Measurements from ENCODE around the gene ADO.

ADO gene

DNA sequence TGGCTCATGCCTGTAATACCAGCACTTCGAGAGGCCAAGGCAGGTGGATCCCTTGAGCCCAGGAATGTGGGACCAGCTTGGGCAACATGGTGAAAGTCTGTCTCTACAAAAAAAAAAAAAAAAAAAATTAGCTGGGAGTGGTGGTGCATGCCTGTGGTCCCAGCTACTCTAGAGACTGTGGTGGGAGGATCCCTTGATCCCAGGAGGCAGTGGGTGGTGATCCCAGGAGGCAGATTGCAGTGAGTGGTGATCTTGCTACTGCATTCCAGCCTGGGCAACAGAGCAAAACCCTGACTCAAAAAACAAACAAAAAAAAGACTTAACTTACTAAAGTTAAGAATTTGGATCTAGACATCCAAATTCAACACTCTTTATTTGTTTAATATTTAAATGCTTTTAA, 10.2 kb upstream of the ADO start:
- DNase-seq: no peak

DNA sequence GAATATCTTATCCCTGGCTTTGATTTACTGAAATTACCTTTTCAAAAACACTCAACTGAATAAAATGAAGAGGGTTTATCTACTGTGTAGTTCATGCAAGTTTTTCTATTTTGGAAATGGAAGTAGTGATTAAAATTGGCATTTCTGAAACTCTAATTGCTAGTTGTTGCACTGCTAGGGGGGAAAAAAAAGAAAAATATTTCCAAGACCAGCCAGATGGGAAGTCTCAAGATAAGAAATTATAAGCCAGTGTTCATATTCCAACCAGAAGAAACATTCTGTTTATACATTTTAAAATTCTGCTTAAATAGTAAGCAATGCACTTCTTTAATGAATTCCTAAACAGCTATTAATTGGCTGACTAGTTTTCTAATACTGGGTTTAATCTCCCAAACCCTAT, 9.4 kb upstream of the ADO start:
- DNase-seq: no peak

DNA sequence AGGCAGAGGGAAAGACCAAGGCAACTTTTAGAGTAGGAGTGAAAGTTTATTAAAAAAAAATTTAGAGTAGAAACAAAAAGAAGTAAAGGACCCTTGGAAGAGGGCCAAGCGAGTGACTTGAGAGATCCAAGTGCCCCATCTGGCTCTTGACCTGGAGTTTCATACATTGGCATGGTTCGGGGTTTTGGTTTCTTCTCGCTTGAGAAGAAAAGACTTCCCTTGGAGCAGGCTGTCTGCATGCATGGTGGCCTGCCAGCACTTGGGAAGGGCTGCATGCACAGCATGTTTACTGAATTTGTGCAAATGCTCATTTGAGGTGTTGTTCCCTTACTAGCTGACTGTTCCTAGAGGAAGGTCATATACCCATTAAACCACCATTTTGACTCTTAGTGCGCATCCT, 8.8 kb upstream of the ADO start:
- DNase-seq: no peak

DNA sequence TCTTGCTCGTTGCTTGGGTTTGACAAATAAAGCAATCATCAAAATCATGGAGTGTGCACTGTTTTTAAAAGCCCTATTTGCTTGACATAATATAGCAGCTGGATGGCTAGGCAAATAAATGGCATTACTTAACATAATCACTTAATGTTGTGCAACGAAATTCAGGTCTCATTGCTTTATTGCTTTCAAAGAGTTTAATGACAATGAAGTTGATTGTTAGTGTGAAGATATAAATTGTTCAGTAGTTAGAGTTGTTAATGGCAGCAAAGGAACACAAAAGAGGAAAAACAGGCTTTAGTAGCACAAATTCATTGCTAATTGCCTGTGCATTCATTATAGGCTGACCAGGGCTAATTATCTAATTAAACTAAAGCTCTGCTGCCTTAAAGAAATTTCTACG, 7.6 kb upstream of the ADO start:
- no peak for DNase-seq

DNA sequence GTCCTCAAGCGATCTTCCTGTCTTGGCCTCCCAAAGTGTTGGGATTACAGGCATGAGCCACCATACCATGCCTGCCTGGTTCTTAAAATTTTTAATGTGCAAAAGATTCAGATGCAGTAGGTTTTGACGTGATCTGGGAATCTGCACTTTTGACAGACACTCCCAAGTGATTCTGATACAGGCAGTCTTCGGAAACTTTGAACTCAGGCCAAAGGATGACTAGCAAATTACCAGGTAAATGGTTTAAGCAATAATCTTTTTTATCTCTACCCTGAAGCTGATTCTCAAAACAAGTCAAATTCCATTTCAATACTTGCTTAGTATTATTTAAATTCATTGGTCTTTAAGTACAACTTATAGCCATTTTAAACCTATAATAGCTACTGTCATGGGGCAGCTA, 2.6 kb upstream of the ADO start:
- no peak for DNase-seq

DNA sequence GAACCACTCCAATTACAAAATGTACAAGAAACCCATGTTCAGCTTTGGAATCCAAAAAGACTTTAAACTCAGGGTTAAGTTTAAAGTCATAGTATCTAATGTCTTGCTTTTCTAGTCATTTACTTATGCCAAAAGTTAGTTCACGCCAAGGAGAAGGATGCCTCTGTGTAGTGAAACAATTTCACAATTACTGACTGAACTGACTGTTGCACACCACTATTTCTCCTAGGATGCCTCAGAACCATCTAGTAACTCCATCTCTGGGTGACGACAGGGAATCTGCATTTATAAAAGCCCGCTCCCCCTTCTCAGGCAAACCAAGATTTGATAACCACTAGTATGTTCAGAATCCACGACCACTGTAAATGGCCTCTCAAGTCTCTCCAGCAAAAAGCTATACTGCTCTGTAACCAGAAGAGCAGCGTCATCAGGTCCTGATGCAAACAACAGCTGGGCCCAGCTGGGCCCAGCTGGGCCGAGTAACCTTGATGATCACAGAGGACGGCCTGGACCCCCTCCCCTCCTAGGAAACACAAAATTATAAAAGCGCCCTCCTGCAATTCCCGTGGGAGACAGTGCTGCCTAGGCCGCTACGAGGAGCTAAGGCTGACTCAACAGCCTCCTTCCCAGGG, 680 bp upstream of the ADO start:
- no peak for DNase-seq

DNA sequence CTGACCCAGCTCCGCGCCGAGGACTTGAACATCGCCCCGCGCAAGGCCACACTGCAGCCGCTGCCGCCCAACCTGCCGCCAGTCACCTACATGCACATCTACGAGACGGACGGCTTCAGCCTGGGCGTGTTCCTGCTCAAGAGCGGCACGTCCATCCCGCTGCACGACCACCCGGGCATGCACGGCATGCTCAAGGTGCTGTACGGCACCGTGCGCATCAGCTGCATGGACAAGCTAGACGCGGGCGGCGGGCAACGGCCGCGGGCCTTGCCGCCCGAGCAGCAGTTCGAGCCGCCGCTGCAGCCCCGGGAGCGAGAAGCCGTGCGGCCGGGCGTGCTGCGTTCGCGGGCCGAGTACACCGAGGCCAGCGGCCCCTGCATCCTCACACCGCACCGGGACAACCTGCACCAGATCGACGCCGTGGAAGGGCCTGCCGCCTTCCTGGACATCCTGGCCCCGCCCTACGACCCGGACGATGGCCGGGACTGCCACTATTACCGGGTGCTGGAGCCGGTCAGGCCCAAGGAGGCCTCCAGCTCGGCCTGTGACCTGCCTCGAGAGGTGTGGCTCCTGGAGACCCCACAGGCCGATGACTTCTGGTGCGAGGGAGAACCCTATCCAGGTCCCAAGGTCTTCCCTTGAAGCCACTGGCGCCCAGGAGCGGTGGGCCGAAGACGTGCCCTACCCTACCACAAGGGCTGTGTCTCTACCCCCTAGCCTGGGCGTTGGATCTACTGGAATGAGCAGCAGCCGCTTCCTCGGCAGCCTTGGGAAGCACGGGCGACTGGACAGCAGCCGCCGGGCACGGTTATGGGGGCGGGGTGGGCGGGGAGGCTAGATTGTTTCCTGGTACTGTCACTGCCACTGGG, 945 bp downstream of the ADO start:
- DNase-seq: peak in 1 of 2 experiments; percentile 49

DNA sequence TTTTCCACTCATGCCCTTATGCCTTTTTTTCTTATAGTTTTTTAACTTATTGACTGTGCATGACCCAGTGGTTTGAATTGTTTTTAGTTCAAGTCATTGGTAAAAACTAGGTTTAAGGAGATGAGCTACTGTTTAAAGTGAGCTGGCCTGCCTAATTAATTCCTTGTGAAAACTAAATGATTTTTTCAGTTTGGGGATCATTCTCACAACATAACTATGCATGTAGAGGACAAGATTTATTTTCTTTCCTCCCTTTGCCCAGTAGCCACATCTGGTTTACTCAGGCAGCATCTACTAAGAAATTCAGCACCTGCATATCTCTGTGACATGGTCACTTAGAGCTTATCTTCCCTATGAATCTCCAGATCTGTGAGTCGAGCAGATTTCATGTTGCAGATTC, 1.7 kb downstream of the ADO start:
- DNase-seq: no peak

DNA sequence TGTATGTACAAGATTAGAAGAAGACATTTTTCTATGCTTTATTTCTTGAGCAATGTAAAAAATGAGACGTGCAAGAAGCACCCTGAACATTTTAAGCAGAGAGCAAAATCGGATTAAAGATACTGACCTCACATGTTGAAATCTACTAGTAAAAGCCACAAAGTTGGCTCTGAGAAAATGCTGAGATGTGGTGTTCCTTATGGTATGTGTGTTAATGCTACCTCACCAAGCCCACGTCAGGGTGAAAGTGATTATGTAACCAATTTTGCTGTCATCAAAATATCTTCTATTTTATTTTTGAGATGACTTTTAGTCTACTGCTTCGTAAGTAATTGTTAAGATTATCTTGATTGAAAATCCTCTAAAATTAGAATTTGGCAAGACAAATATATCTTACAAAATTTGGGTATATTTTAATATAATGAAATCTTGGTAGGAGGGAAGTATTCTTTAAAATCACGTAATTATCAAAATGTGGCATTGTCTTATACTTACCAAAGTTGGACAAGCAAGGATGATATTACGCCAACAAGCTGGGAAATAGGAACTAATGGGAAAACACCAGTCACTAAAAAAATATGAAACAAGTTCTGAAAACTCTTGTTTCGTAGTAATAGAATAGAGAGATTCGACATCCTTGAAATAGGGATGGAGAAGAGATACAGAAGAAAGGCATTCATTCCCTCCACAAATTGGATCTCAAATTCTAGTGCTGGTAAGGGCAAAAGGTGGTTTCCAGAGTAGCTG, 5.8 kb downstream of the ADO start:
- no peak for DNase-seq

DNA sequence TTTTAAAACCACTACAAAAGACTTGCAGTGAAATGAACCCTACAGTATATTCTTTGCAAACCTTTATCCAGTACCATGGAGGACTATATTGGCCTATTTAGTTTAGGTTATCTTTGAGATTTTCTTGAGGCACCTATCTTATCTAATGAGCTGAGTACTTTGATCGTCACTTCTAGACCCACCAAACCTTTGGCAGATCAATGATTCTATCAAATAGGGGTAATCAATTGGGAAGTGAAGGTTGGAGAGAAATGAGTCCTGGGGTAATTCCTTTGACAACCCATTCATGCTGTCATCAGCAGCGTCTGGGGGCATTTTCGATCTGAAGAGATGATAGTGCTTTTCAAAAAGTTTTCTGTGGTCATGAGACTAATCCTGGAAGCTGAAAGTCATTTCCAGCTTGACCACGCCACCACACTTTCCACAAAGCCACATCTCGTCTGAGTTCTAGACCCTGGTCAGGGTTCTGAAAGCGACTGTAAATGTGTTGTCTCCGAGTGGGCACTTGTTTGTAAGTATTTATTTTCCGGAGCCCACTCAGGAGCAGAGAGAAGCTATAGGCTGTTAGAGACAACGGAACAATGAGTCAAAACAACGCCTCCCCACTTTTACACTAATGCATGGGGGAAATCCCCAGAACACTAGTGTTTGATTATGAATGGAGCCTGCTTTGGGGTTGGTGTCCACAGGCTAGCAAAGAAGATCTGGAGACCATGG, 6.8 kb downstream of the ADO start:
- DNase-seq: peak; percentile 88 to 90

DNA sequence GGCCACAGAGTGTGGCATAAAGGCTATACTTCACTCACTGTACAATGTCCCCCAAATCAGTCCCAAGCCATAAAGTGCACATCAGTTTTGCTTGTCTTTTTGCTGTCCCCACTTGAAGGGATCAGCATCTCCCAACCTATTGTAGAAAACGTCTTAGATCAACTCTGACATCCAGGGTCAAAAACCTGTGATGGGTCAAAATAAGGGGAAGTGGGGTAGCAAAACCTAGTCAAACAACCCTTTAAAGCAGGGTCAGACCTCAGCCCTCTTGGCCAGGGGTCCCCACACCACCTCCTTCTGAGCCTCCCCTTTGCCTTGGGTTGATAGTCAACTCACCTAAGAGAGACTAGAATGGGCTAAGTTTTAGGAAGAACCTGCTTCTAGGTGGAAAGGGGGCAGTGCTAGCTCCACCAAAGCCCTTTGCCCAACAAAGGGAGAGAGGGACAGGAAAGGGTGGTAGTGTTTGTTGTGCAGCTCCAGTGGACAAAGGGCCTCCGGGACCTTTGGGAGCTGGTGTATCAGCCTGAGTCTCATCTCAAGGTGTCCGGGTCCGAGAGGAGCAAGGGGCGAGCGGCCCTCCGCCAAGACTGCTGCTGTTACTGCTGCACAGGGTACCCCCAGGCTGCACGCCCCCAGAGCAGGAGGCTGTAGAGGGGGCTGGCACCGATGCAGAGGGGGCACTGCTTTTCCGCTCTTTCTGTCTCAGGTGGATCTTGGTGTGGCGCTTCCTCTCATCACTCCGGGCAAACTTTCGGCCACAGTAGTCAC, 8.3 kb downstream of the ADO start:
- peak; percentile 28 to 35 for DNase-seq

DNA sequence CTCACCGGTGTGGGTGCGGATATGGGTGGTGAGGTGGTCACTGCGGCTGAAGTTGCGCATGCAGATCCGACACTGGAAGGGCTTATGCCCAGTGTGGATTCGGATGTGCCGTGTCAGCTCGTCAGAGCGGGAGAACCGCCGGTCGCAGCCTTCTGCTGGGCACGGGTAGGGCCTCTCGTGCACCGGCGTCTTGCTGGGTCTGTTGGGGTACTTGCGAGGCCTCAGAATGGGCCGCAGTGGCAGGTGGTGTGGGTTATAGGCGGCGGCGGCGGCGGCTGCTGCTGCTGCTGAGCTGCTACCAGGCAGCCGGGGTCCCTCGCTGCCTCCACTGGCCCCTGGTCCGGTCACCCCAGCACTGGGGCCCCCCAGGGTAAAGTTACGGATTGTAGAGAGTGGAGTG, 8.9 kb downstream of the ADO start:
- DNase-seq: peak in 1 of 2 experiments; percentile 29

DNA sequence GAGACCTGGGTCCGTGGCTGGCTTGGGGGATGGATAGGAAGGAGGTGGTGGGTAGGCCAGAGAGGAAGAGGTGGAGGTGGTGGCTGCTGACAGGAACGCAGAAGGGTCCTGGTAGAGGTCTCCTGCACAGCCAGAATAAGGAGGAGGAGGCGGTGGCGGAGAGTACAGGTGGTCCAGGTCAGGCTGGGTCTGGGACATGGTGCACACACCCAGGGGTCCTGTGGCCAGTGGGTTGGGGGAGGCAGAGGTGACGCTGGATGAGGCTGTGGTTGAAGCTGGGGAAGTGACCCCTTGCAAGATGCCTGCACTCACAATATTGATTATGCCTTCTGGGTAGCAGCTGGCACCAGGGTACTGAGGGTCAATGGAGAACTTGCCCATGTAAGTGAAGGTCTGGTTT, 9.5 kb downstream of the ADO start:
- peak in 1 of 2 experiments; percentile 30 for DNase-seq

DNA sequence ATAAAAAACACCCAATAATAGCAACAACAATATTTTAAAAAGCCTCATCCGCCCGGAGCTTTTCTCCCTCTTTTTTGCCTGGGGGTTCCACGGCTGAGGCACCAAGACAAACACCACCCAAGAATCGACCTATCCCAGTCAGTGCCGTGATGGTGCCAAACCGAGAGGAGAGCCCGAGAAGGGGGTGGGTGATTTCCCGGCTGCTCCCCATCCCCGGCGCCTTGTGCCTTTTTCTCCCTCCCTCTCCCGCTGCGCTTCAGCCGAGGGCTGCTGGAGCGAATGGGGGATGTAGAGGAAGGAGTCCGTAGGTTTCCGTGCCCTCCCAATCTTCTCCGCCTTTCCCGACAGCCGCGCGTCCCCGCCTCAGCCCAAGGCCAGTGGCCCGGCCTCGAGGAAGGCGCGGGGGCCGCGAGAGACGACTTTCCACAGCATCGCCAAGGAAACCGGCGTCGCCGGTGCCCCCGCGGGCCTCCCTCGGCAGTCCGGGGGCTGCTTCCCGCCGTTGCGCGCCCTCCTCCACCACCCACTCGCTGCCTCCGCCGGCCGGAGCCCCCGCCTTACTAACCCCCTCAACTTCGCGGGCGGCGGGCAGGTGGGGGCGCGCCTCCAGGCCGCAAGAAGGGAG, 10.3 kb downstream of the ADO start:
- DNase-seq: peak; percentile 50 to 56

DNA sequence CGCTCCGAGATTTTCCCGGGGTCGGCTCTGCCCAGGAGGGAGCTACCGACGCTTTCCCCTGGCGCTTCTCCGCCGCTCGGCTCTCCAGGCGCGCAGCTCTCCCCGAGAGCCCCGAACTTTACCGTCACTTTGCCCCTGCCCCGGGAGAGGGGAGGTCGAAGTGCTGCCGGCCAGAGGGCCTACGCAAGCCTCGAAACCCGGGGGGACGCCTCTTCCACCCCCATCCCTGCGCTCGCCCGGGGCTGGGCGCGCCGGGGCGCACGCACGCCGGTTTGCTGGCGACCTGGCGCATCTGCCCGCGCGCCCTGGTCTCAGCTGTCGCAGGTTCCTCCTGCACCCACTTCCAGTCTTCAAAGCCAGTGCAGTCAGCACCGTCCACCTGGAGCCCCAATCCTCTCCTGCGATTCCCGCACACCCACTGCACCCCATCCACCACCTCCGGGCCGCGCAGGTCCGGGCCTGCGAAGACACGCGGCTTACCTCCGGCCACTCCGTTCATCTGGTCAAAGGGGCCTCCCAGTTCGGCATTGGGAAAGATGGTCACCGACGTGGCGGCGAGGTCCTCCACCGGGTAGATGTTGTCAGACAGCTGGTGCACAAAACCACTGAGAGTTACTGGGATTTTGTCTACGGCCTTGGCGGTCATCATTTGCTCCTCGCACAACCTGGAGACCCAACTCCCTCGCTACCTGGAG, 11.0 kb downstream of the ADO start:
- DNase-seq: peak; percentile 54 to 62

DNA sequence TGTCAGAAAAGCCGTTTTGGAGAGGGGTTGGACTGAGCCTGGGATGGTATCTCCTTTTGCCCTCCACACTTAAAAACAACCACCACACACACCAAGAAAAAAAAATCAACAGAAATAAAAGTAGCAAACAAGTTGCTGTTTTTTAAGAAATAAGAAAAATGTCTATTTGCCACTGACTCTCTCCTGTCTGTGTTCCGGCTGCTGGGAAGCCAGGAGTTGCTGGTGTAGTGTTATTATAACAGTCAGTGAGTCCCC, 11.5 kb downstream of the ADO start:
- no peak for DNase-seq

DNA sequence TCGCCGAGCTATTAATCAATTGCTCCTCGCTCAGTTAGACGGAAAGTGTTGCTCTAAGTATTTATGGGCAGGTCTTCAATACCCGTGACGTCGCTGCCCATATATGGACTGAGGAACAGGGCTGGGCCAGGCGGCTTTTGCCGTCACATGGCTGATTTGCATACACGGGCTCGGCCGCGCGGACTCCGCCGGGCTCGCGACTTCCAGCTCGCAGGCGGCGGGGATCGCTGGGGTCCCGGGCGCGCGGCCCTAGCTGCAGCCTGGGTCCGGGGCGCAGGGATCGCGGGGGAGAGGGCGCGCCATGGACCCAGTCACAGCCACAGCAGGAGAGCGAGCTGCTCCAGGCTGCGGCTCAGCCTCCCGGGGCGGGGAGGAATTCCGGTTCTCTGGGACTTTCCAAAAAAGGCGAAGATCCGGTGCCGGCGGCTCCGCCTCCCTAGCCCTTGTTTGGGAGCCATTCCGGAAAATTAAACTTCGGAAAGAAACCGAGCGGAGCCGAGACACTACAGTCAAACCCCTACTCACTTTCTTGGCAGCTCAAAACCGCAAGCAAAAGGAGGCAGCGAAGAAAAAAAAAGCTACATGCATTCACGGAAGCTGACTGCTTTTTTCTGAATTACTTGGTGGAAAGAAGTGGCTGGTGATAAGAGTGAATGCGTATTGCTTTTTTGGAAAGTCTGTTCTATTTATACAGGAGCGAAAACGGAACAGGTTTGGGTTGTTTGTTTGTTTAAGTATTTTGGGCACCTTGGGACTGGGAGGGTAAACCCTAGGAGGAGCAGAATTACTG, 12.0 kb downstream of the ADO start, which contains the start of gene EGR2:
EGR2 (minus strand) TSS at position 36 of the 790 bp plus-strand sequence. CDS start 337 bp downstream, outside the sequence.
- peak; percentile 95 to 97 for DNase-seq

DNA sequence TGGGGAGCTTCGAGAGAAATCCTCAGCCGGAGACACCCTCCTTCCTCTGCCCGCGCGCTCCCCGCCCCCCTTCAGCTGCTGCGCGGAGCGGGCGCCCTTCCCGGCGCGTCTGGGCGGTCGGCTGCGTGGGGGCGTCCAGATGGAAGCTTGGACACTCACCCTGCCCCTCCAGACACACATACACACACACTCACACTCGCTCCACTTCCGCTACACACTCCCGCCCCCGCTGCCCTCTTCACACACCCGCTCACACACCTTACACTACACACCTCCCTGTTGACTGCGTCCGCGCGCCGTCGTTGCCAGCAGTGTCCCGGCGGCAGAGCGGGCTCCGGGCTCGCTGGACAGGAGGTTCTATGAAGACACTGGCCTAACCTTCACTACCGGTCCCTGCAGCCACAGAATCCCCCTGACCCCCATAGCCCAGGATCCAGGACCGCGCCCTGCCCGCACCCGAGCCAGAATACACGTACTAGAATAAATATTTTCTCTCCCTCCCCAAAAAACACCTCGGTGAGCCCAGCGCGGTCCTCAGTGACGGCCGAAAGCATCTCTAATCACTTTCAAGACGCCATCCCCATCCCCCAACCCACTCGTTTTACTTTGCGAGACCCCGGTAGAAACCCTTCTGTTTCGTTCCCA, 12.7 kb downstream of the ADO start:
- peak; percentile 75 to 81 for DNase-seq

DNA sequence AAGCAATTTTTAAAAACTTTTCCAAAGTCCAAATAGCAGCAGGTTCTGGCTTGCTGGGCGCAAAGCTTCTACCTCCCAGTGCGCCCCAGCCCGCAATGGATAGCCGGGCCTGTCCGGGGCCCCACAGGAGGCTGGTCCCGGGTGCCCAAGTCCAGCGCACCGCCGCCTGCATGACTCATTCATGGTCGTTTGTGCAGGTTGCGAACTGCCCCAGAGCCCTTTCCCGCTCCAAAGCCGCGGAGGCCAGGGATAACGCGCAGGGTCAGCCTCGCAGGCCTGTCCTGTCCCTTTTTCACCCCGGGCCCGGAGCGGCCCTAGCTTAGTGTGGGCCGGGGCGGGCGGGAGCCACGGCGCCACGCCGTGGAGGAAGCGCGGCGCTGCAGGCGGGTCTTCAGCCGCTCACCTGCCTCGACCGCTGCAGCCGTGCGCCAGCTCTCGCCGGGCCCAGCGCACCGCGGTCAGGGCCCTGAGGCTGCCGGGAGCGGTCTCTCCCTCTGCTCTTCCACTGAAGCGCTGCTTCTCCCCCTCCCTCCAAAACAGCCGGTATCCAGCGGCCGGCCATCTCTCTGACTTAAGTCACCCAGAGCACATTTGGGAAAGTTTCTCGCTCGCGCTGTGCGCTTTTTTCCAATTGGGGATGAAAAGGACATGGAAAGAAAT, 13.4 kb downstream of the ADO start:
- DNase-seq: peak; percentile 85 to 88

All from activated T-cell treated with anti-CD3 and anti-CD28 coated beads, Interleukin-2, amount 50 U/mL, for 48 hours (primary cell).